ENCODE data around the gene LMX1A.

The LMX1A gene

GRCh38 chr1:165172666-165173065, 183.8 kb downstream of the LMX1A start:
- no peak for DNase-seq (ENCODE audit: extremely low read depth in 1 of 2, low read depth in 1 of 2)

- DNase-seq (ENCODE audit: extremely low read depth in 1 of 2, low read depth in 1 of 2): no peak
Measured at GRCh38 chr1:165169729-165170128, 186.8 kb downstream of the LMX1A start.

- DNase-seq (ENCODE audit: extremely low read depth in 1 of 2, low read depth in 1 of 2): no peak
Measured at GRCh38 chr1:165169028-165169427, 187.5 kb downstream of the LMX1A start.

GRCh38 chr1:165168467-165168866, 188.0 kb downstream of the LMX1A start:
- no peak for DNase-seq (ENCODE audit: extremely low read depth in 1 of 2, low read depth in 1 of 2)

GRCh38 chr1:165162671-165163241, 193.8 kb downstream of the LMX1A start:
- no peak for DNase-seq (ENCODE audit: extremely low read depth in 1 of 2, low read depth in 1 of 2)

- DNase-seq (ENCODE audit: extremely low read depth in 1 of 2, low read depth in 1 of 2): no peak
Measured at GRCh38 chr1:165161130-165161529, 195.4 kb downstream of the LMX1A start.

- no peak for DNase-seq (ENCODE audit: extremely low read depth in 1 of 2, low read depth in 1 of 2)
Measured at GRCh38 chr1:165153182-165153581, 203.3 kb downstream of the LMX1A start.

GRCh38 chr1:165152727-165153126, 203.8 kb downstream of the LMX1A start:
- no peak for DNase-seq (ENCODE audit: extremely low read depth in 1 of 2, low read depth in 1 of 2)

- no peak for DNase-seq (ENCODE audit: extremely low read depth in 1 of 2, low read depth in 1 of 2)
Measured at GRCh38 chr1:165152109-165152508, 204.4 kb downstream of the LMX1A start.

Data from activated CD8-positive, alpha-beta memory T cell treated with anti-CD3 and anti-CD28 coated beads for 1 hour (primary cell).